HG02981 (cell line): ENCODE data around the gene ERC1.
"Not testable (repeated sequence)": the region's sequence is repeated elsewhere in the genome, so short reads cannot be mapped to it uniquely, and the experiment has no call there.

Source experiments
- ATAC-seq: cut with Tn5 transposase; IDR thresholded peaks from one replicate; pipeline ENCODE4 v1.9.1; 2021; ENCODE audit warnings: mild to moderate bottlenecking, moderate library complexity; ENCODE audit not compliant: unreplicated experiment

Gene ERC1

GRCh38 chr12:1310653-1311052 is 319.6 kb downstream of the ERC1 start:
- ATAC-seq: no peak

GRCh38 chr12:1311145-1311544 is 320.1 kb downstream of the ERC1 start:
- no peak for ATAC-seq

- ATAC-seq: no peak
These were observed 322.9 kb downstream of the ERC1 start for GRCh38 chr12:1313906-1314305.

GRCh38 chr12:1314523-1314922 is 323.5 kb downstream of the ERC1 start:
- no peak for ATAC-seq

- ATAC-seq: not testable (repeated sequence)
These were observed 326.0 kb downstream of the ERC1 start for GRCh38 chr12:1316991-1317390.

- ATAC-seq: no peak
These were observed 327.5 kb downstream of the ERC1 start for GRCh38 chr12:1318327-1319031.

GRCh38 chr12:1319212-1319611 is 328.2 kb downstream of the ERC1 start:
- no peak for ATAC-seq

GRCh38 chr12:1320021-1320420 is 329.0 kb downstream of the ERC1 start:
- no peak for ATAC-seq

- ATAC-seq: no peak
These were observed 331.8 kb downstream of the ERC1 start for GRCh38 chr12:1322821-1323220.

GRCh38 chr12:1324099-1324498 is 333.1 kb downstream of the ERC1 start:
- ATAC-seq: no peak

GRCh38 chr12:1324910-1325309 is 333.9 kb downstream of the ERC1 start:
- ATAC-seq: no peak

- ATAC-seq: no peak
These were observed 334.6 kb downstream of the ERC1 start for GRCh38 chr12:1325666-1326065.

GRCh38 chr12:1326258-1326657 is 335.2 kb downstream of the ERC1 start:
- no peak for ATAC-seq

- no peak for ATAC-seq
These were observed 337.4 kb downstream of the ERC1 start for GRCh38 chr12:1328391-1328790.

GRCh38 chr12:1329784-1330476 is 338.9 kb downstream of the ERC1 start:
- ATAC-seq: no peak

- ATAC-seq: no peak
These were observed 339.4 kb downstream of the ERC1 start for GRCh38 chr12:1330477-1330827.

GRCh38 chr12:1332327-1332726 is 341.3 kb downstream of the ERC1 start:
- no peak for ATAC-seq

GRCh38 chr12:1338483-1339177 is 347.6 kb downstream of the ERC1 start:
- ATAC-seq: no peak

- ATAC-seq: not testable (repeated sequence)
These were observed 348.1 kb downstream of the ERC1 start for GRCh38 chr12:1339178-1339541.

GRCh38 chr12:1339618-1340319 is 348.7 kb downstream of the ERC1 start:
- no peak for ATAC-seq

GRCh38 chr12:1341270-1341669 is 350.2 kb downstream of the ERC1 start:
- not testable (repeated sequence) for ATAC-seq
